ENCODE measurements around the gene CHD3. TPM values are rescaled to one million over a fixed set of nuclear protein-coding genes. Genes with fewer than 3 reads are reported as not detected.

CHD3 gene
- total and polyA plus RNA-seq, 2 experiments from 2014 or later, result 2.9 to 9.7 TPM

DNA sequence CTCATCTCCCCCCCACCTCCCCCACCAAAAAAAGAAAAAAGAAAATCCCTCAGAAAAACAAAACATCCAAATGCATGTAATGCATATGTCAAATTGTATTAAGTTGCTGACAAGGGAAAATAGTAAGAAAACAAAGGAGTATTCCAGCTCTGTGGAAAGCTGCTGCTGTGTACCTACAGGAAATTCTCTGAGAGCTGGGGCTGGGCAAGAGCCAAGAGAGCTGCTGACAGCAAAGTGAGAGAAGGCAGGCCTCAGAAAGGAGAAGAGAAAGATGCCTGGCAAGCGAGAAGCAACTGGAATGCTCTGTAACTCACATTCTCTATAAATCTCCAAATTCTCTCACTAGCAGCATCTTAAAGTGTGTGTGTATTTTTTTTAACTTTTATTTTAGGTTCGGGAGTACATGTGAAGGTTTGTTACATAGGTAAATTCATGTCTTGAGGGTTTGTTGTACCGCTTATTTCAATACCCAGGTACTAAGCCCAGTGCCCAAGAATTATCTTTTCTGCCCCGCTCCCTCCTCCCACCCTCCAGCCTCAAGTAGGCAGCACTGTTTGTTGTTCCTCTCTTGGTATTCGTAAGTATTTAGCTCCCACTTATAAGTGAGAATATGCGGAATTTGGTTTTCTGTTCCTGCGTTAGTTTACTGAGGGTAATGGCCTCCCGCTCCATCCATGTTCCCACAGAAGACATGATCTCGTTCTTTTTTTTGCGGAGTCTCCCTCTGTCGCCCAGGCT, 67.8 kb downstream of the CHD3 start:
- Mint-ChIP-seq H3K27ac (no peak overlapping the region), H3K4me3 (no peak overlapping the region), H3K27me3 (ENCODE audit: insufficient read depth, low read depth, poor library complexity) (peaks cover 4% of the 10 kb centered on the region), H3K36me3 (ENCODE audit: low read depth) (no peaks in the 10 kb centered on the region), H3K9me3 (no peaks in the 10 kb centered on the region), H3K4me1 (peaks cover 5% of the 10 kb centered on the region)
- Histone ChIP-seq H3K9me2 (ENCODE audit: insufficient read depth) (0 out of 2 replicates have a peak, but pooled peaks cover 5% of the 10 kb centered on the region), H3F3A (replicated peaks; ENCODE audit: low read depth) (no peaks in the 10 kb centered on the region), H3K79me2 (replicated peaks; ENCODE audit: insufficient read depth) (no peaks in the 10 kb centered on the region), H2AFZ (no peak overlapping the region), H3K27me3 (ENCODE audit: insufficient read depth) (no peaks in the 10 kb centered on the region), H3K27ac (ENCODE audit: low read depth) (no peak overlapping the region), H3K36me3 (ENCODE audit: insufficient read depth) (no peaks in the 10 kb centered on the region), H3K4me2 (no peak overlapping the region), H3K4me3 (no peak overlapping the region), H3K4me1 (ENCODE audit: insufficient read depth) (peaks cover 6% of the 10 kb centered on the region), H4K20me1 (replicated peaks; ENCODE audit: insufficient read depth) (no peaks in the 10 kb centered on the region)
- TF ChIP-seq ZNF331 (CRISPR knock-in tag; IDR thresholded peaks at IDR 0.05; ENCODE audit: low read depth) (no peak), POLR2AphosphoS5 (IDR thresholded peaks at IDR 0.05; ENCODE audit: low read depth) (no peak), STAT1 (IDR thresholded peaks at IDR 0.05; ENCODE audit: unreplicated experiment) (no peak), JUNB (IDR thresholded peaks at IDR 0.05; ENCODE audit: unreplicated experiment) (no peak), CREB1 (CRISPR knock-in tag; IDR thresholded peaks at IDR 0.05; ENCODE audit: low read depth) (no peak)
- TF ChIP-seq, protein P1, sequence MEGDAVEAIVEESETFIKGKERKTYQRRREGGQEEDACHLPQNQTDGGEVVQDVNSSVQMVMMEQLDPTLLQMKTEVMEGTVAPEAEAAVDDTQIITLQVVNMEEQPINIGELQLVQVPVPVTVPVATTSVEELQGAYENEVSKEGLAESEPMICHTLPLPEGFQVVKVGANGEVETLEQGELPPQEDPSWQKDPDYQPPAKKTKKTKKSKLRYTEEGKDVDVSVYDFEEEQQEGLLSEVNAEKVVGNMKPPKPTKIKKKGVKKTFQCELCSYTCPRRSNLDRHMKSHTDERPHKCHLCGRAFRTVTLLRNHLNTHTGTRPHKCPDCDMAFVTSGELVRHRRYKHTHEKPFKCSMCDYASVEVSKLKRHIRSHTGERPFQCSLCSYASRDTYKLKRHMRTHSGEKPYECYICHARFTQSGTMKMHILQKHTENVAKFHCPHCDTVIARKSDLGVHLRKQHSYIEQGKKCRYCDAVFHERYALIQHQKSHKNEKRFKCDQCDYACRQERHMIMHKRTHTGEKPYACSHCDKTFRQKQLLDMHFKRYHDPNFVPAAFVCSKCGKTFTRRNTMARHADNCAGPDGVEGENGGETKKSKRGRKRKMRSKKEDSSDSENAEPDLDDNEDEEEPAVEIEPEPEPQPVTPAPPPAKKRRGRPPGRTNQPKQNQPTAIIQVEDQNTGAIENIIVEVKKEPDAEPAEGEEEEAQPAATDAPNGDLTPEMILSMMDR (conservative IDR thresholded peaks at IDR 0.05; ENCODE audit: low read depth in 2 of 2), result no peak
- TF ChIP-seq, protein P2, sequence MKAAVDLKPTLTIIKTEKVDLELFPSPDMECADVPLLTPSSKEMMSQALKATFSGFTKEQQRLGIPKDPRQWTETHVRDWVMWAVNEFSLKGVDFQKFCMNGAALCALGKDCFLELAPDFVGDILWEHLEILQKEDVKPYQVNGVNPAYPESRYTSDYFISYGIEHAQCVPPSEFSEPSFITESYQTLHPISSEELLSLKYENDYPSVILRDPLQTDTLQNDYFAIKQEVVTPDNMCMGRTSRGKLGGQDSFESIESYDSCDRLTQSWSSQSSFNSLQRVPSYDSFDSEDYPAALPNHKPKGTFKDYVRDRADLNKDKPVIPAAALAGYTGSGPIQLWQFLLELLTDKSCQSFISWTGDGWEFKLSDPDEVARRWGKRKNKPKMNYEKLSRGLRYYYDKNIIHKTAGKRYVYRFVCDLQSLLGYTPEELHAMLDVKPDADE (IDR thresholded peaks at IDR 0.05), result no peak
- ATAC-seq (no peak), DNase-seq (ENCODE audit: low spot score) (no peak)

DNA sequence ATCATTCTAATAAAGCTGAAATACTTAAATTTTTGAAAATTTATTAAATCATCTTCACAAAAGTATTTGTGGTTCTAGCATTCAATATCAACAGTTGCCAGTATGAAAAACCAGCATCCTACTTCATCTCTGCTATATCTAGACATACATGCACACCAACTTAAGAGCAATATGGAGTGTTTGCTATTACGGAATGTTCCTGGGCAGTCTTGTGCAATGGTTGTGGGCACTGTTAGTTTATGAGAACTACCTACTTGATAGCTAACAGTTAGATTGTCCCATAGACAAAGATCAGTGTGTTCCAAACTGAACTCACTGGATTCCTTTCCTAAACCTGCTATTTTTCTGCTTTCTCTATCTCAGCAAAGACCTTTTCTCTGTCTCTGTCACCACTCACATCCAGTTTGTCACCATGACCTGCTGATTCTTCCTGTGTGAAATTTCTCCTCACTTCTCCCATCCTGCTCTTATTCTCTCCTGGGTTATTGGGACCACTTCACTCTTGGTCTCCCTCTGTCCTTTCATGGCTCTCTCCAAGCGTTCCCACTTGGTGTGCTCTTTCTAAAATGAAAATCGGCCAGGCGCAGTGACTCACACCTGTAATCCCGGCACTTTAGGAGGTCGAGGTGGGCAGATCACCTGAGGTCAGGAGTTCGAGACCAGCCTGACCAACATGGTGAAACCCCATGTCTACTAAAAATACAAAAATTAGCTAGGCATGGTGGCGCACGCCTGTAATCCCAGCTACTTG, 71.1 kb downstream of the CHD3 start:
- no peaks in the 10 kb centered on the region for H3F3A ChIP-seq (replicated peaks; ENCODE audit: low read depth)
- 0 out of 2 replicates have a peak, but pooled peaks cover 5% of the 10 kb centered on the region for H3K9me2 ChIP-seq (ENCODE audit: insufficient read depth)
- Mint-ChIP-seq H3K27ac (no peak overlapping the region), H3K36me3 (ENCODE audit: low read depth) (no peaks in the 10 kb centered on the region), H3K27me3 (ENCODE audit: insufficient read depth, low read depth, poor library complexity) (peaks cover 8% of the 10 kb centered on the region), H3K9me3 (no peaks in the 10 kb centered on the region), H3K4me1 (peaks cover 10% of the 10 kb centered on the region), H3K4me3 (no peak overlapping the region; the same call in 2 of the 3 replicates)
- no peak overlapping the region for H3K4me2 ChIP-seq
- H3K27ac ChIP-seq (ENCODE audit: low read depth), result no peak overlapping the region
- no peaks in the 10 kb centered on the region for H3K79me2 ChIP-seq (replicated peaks; ENCODE audit: insufficient read depth)
- peaks cover 10% of the 10 kb centered on the region for H3K4me1 ChIP-seq (ENCODE audit: insufficient read depth)
- ATAC-seq, result no peak
- no peak overlapping the region for H3K4me3 ChIP-seq
- no peaks in the 10 kb centered on the region for H3K36me3 ChIP-seq (ENCODE audit: insufficient read depth)
- H3K27me3 ChIP-seq (ENCODE audit: insufficient read depth), result no peaks in the 10 kb centered on the region
- no peak overlapping the region for H2AFZ ChIP-seq
- no peaks in the 10 kb centered on the region for H4K20me1 ChIP-seq (replicated peaks; ENCODE audit: insufficient read depth)
- no peak for DNase-seq (ENCODE audit: low spot score)
- TF ChIP-seq, protein P3, sequence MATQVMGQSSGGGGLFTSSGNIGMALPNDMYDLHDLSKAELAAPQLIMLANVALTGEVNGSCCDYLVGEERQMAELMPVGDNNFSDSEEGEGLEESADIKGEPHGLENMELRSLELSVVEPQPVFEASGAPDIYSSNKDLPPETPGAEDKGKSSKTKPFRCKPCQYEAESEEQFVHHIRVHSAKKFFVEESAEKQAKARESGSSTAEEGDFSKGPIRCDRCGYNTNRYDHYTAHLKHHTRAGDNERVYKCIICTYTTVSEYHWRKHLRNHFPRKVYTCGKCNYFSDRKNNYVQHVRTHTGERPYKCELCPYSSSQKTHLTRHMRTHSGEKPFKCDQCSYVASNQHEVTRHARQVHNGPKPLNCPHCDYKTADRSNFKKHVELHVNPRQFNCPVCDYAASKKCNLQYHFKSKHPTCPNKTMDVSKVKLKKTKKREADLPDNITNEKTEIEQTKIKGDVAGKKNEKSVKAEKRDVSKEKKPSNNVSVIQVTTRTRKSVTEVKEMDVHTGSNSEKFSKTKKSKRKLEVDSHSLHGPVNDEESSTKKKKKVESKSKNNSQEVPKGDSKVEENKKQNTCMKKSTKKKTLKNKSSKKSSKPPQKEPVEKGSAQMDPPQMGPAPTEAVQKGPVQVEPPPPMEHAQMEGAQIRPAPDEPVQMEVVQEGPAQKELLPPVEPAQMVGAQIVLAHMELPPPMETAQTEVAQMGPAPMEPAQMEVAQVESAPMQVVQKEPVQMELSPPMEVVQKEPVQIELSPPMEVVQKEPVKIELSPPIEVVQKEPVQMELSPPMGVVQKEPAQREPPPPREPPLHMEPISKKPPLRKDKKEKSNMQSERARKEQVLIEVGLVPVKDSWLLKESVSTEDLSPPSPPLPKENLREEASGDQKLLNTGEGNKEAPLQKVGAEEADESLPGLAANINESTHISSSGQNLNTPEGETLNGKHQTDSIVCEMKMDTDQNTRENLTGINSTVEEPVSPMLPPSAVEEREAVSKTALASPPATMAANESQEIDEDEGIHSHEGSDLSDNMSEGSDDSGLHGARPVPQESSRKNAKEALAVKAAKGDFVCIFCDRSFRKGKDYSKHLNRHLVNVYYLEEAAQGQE (IDR thresholded peaks at IDR 0.05; ENCODE audit: unreplicated experiment), result no peak
- TF ChIP-seq EZH2phosphoT487 (IDR thresholded peaks at IDR 0.05; ENCODE audit: unreplicated experiment), result no peak

Data from GM23338 (cell line).